GM18870 (cell line): ENCODE measurements around the gene G2E3.

ENCODE experiments used
- ATAC-seq: cut with Tn5 transposase; IDR thresholded peaks from one replicate; pipeline ENCODE4 v1.9.1; 2021; ENCODE audit warnings: moderate library complexity; ENCODE audit not compliant: unreplicated experiment

G2E3 gene

GRCh38 chr14:30648471-30648870 lies 89.5 kb downstream of the G2E3 start:
- ATAC-seq, result no peak

- ATAC-seq, result no peak
Observed at GRCh38 chr14:30651937-30652336, 93.0 kb downstream of the G2E3 start.

- ATAC-seq, result no peak
Observed at GRCh38 chr14:30655124-30655523, 96.2 kb downstream of the G2E3 start.

- no peak for ATAC-seq
Observed at GRCh38 chr14:30655658-30656057, 96.7 kb downstream of the G2E3 start.

GRCh38 chr14:30656190-30656632 lies 97.3 kb downstream of the G2E3 start:
- ATAC-seq, result no peak

GRCh38 chr14:30657050-30657449 lies 98.1 kb downstream of the G2E3 start:
- ATAC-seq, result no peak

- no peak for ATAC-seq
Observed at GRCh38 chr14:30657606-30658163, 98.7 kb downstream of the G2E3 start.

- no peak for ATAC-seq
Observed at GRCh38 chr14:30658645-30659044, 99.7 kb downstream of the G2E3 start.

- ATAC-seq, result no peak
Observed at GRCh38 chr14:30669594-30669993, 110.6 kb downstream of the G2E3 start.
